GM18861 (cell line): ENCODE data around the gene CCDC134.
"Not testable (repeated sequence)": the region's sequence is repeated elsewhere in the genome, so short reads cannot be mapped to it uniquely, and the experiment has no call there.

Experiments
- ATAC-seq: cut with Tn5 transposase; IDR thresholded peaks from one replicate; pipeline ENCODE4 v1.9.1; 2021; ENCODE audit not compliant: unreplicated experiment

Gene CCDC134

DNA sequence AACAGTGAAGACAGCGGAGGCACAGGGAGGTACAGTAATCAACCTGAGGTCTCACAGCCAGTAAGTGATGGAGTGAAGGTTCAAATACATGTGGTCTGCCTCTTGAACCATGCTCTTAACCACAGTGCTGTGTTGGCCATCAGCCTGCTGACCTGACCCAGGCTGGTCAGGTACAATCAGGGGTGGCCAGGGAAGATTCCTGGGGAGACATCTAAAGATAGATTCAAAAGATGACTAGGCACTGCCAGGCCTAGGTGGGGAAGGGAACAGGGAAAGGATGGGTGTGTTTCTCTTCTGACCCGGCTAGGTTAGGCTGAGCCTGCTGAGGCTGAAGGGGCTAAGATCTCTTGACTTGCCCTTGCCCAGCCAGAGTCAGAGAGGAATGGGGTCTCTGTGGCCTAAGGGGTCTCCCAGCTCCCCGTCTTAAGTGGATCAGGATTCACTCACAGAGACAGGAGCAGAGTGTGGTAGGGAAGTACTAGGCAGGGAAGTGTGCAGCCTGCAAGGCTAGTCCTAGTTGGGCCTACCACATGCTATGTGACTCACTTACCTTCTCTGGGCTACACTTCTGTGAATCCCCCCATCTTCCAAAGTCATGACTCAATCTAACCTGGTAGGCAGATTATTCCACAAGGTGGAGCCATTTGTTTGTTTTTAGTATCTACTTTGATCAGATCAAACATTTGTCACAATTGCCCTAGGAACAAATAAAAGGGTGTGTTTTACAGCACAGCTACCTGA lies 22.0 kb downstream of the CCDC134 start:
- no peak for ATAC-seq

DNA sequence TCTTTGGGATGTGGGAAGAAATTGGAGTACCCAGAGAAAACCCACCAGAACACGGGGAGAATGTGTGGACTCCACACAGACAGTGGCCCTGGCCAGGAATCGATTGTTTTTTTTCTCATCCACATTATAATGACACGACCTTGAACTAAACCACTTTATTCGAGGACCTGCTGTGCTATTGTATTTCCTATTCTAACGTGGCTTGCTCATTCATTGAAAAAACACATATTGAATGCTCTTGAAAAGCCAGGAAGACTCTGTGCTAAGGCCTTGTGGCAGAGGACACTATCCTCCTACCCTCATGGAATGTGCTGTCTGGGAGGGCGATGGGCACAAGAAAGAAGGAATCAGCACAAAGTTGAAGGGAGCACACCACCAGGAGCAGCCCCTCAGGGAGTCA lies 23.3 kb downstream of the CCDC134 start:
- no peak for ATAC-seq

DNA sequence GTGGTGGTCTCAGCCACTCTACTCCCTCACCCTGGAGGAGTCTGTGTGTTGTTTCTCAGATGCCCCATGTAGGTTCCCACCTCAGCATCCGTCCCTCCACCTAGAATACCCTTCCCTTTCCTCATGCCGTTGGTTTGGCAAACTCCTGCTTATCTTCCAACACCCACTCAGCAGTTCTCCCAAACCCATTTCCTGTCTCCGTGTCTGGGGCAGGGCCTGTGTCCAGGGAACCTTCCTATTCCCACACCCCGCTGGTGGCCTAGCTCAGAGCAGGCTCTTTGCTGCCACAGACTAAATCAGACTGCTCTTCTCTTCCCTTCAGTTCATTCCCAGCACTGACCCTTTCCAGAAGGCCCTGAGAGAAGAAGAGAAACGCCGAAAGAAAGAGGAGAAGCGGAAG lies 24.9 kb downstream of the CCDC134 start:
- ATAC-seq, result no peak

DNA sequence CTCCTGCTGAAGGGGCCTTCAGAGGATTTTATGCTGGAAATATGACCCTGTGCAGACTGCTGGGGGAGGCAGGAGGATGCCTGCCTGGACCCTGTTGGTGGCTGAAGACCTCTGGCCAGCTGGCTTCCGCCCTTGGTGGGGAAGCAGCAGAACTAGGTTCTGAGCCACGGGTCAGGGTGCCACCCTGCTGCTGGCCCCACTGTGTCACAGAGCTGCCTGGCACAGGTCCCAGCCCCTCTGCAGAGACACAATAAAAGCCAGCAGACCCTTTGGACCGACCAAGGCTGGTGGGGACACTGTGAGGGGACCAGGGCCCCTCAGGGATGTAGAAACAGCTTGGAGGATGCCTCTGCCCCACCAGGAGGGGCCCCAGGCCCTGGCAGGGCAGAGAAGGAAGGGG lies 25.5 kb downstream of the CCDC134 start:
- ATAC-seq, result no peak

DNA sequence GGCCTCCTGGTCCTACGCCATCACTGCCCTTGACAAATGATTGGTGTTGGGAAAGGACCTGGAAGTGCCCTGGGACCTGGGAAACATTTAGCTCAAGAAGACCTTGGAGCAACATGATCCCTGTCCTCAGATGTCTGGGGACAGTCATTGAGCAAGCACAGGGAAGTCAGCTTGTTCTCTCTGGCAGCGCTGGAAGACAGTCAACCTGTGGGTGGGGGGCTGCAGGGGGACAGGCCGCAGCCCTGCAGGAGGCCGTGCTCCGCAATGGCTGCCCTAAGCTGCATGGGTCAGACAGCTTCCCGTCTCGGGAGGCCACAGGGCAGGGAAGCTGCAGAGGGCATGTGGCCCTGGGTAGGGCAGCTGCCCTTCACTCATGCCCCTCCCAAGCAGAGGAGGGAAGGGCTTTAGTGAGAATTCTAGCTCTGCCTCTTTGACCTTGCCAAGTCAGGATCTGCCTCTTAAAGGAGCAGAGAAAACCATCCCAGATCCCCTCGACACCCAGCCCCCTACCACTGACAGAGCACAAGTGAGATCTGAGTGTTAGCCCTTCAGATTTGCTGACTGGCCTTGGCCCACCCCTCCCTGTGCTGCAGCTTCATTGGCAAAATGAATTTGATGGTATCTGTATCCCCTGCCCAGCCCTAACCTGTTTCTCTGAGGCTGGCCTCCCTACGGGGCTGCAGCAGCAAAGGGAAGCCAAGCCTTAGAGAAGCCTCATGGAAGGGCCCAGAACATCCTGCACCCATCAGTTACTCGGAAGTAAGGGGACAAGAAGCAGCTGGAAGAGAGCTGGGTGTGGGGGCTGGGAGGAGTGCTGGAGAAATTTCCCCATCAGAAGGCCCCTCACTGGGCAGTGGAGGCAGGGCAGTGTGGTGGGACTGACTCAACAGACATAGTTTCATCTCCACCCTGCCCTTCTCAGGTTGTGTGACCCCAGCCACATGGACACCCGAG lies 26.2 kb downstream of the CCDC134 start:
- ATAC-seq, result no peak

DNA sequence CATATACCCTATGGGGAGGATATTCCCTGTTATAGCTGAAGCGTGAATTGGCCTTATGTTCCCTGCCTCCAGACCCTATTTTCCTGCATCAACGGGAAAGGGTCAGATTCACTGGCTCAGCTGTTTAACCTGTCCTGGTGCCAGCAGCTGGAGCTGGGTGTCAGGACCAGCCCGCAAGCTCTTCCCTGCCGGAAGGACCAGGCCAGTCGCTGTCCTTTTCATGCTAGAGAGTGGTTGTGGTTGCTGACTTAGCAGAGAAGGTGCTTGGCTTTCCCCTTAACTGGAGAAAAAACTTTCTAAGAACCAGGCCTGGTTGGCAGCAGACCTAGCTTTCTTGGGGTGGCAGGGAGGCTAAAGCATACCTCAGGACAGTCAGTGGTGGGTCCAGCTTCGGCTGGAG lies 27.2 kb downstream of the CCDC134 start:
- ATAC-seq, result no peak

DNA sequence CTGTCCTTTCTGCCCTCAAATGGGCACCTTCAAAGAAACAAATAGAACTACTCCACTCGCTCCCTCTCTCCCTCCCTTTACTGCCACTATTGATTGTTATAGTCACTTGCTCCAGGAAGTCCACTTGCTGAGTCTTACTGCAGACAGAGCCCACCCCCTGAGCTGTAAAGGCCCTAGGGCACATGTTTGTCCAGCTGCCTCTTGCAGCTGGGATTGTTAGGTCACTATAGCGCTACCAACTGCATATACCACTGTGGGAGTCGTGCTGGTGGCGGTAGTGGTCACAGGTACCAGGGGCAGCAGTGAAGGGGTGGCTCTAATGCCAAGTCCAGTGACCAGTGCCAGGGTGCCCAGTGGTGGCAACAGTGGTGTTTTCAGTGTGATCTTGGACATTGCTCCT lies 28.0 kb downstream of the CCDC134 start:
- no peak for ATAC-seq

DNA sequence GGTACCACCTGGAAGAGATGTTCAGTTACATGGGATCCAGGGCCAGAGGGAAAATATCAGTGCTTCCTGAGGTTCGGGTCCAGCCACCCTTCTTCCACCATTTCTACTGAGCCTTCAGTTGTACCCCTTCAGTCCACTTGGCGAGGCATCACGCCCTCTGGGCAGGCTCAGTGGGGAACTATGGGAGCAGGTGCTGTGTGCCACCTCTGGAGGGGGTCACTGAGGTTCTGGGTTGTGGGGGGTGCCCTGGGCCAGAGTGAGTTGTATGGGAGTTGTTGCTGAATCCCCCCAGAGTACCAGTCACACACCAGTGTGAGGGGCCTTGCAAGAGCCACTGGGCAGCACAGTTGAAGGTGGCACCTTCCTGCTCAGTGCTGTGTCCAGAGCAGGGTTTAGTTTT lies 29.7 kb downstream of the CCDC134 start:
- ATAC-seq, result no peak

DNA sequence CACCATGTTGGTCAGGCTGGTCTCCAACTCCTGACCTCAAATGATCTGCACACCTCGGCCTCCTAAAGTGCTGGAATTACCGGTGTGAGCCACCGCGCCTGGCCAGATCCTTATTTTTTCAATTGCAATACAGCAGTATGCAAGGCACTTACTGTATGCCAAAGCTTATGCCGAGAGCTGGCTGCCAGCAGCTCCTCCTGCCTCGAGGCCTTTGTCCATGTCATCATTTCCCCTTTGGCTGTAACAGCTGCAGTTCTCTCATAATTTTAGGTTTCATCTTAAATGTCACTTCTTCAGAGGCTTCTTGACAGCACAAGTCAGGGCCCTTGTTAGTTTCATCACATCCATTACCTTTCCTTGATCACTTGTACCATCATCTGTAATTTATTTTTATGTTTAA lies 30.9 kb downstream of the CCDC134 start:
- ATAC-seq, result no peak

DNA sequence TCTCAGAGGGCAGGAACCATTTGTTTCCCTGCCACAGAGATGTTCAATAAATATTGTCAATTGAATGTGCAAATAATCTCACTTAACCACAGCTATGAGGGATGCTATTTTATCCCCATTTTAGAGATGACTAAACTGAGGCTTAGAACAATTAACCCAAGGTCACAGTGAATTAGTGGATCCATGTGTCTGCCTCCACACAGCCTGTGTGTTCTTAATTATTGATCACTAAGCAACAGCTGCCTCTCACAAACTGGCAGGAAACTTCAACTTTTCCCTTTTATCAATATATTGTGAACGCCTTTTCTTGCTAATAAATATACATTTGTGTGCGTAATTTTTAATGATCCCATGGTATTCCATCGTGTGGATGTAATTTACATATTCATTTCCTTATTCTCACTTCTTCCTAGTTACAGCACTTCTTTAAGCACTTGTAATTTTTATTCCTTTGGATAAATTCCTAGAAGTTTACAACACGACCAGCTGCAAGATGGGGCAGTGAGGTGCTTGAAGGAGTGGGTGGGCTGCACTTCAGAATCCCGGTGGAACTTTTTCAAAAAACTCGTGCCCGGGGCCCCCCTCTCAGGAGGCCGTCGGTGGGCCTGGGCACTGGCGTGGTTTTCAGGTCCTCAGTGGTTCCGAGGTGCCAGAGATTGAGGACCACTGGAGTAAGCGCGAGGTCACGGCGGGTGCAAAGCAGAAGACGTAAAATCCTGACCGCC lies 31.5 kb downstream of the CCDC134 start:
- peak; percentile 4 for ATAC-seq

DNA sequence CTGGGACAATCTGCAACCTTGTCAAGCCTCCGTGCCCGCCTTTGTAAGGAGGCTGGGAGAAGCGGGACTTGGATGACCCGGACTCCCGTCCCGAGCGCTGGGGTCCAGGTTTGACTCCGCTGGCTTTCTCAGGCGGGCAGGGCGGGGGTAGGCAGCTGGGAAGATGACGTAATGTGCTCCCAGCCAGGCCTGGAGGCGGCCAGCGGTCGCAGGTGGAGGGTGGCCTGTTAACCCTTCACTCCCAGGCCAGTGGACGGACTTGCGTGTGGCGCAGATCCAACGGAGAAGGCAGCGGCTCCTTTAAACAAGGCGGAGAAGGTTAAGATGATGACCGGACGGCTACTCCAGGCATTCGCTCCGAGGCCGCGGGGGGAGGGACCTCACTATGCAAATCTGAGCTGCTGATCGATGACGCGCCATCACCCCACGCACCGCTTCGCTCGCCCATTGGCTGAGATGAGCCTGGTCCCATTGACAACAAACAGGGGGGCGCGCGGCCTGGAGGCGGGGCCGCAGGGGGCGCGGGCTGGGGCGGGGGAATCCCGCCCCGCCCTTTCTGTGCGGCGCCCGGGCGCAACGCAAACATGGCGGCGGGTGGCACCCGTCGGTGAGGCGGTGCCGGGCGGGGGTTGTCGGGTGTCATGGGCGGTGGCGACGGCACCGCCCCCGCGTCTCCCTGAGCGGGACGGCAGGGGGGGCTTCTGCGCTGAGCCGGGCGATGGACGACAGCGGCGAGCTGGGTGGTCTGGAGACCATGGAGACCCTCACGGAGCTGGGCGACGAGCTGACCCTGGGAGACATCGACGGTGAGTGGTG lies 32.3 kb downstream of the CCDC134 start, which contains the start of gene SREBF2:
Gene SREBF2 (plus strand): TSS at position 553 of the 816 bp plus-strand sequence. CDS start 166 bp downstream, at position 719.
- ATAC-seq, result peak; percentile 78

DNA sequence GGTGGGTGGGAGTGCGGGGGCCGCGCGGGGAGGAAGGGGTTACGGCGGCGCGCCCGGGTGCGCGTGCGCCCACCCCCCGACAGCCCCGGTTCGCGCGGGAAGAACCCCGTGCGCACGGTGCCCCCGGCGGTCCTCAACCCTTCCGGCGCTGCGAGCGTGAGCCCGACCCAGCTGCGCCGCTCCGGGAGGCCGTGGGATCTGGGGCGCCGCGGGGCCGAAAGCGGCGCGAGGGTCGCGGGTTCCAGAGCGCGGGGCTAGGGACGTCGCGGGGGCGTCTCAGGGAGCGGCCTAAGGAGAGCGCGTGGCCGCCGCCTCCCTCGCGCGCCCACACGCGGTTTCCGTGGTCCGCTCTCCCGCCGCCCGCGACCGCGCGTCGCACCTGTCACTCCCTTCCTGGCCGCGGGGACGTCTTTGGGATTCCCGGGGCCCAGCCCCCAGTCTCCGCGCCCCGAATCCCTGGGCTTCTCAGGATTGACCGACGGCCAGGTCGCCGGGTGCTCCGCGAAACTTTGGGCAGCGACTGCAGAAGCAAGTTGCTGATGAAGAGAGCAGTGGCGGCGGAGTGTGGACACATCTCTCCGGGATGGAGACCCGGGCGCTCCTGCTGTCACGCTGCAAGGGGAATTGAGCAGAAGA lies 33.0 kb downstream of the CCDC134 start:
- ATAC-seq, result peak; percentile 7

DNA sequence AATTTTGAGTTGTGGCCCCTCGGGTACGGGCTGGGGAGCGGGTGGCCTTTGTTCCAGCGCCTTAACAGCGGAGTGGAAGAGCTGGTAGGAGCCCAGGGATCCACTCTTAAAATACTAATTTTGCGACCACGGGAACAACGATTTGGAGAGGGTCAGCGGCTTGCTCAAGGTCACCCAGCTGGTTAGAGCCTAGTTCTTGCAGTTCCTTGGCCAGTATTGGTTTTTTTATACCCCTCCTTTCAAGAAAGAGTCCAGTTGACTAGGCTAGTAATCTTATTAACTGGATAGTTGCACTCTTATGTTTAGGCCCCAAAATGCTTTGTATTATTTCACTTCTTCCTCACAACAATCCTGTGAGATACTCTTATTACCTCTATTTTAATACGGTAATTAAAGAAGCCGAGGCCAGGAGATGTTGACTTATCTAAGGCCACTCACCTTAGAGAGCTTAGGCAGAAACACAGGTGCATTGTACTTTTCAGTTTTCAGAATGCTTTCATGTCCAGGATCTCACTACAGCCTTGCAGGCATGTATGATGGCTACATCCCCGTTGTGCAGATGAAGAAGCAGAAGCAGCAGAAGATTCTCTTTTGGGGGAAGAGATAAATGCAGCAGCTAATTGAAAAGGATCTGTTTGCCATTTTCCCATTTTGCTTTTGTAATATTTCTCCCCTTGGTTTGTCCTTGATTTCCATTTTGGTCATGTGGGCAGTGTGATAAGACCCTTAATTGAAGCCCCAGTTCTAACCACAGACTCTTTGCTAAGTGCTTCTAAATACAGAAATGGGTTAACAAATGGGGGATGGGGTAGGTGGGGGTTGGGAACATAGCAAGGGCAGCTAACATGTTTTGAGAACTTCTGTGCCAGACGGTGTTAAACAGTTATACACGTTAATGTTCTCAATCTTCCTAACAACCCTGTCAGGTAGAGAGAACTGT lies 33.8 kb downstream of the CCDC134 start:
- ATAC-seq, result no peak

DNA sequence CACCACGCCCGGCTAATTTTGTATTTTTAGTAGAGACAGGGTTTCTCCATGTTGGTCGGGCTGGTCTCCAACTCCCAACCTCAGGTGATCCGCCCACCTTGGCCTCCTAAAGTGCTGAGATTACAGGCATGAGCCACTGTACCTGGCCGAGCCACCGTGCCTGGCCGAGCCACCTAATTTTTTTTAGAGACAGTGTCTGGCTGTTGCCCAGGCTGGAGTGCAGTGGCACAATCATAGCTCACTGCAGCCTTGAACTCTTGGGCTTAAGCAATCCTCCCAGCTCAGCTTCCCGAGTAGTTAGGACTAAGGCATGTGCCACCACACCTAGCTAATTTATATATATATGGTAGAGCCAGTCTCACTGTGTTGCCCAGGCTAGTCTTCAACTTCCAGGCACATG lies 35.0 kb downstream of the CCDC134 start:
- ATAC-seq, result not testable (repeated sequence)

DNA sequence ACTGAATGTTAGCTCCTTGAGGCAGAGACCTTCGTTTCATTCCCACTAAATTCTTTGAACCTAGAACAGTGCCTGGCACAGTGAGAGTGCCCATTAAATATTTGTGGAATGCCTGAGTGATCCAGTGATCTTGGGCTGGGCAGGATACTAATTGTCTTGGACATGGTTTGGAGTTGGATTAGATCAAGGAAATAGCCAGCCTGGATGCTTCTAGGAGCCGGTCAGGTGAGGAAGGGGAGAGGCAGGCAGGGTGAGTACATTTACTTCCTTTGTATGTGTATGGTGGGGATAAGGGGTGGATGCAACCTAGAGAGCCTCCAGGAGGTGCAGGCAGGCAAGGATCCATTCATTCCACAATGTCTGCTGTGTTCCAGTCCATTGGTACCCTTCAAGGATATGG lies 36.1 kb downstream of the CCDC134 start:
- no peak for ATAC-seq

DNA sequence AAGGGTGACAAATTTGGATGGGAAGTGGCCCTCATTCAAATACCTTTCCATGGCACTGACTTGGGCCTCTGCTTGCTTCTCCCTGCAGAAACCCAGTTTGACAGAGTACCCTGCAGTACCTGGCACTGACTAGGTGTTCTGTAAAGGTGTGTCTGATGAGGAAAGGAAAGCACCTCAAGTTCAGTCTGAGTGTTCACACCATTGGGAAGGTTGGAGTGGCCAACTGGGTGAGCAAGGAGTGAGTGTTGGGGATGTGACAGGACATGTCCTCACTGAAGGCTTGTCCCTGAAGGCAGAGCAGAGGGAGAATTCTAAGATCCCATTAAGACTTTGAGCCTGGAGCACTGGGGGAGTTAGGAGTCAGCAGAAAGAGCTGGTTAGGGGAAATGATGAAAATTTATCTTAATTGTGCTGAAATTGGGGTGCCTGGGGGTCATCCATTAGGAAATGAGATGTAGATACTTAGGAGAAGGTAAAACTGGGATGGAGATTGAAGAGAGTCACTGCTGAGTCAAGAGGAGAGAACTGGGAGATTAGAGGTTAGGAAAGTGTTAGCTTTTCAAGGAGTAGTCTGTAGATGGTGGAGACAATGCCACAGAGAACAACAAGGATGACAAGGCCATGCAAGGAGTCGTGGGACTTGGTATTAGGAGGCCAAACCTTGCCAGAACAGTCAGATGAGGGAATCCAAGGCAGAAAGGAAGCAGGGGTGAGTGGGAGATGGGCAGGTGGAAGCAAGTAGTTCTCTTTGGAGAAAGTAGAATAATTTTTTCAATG lies 38.6 kb downstream of the CCDC134 start:
- no peak for ATAC-seq

DNA sequence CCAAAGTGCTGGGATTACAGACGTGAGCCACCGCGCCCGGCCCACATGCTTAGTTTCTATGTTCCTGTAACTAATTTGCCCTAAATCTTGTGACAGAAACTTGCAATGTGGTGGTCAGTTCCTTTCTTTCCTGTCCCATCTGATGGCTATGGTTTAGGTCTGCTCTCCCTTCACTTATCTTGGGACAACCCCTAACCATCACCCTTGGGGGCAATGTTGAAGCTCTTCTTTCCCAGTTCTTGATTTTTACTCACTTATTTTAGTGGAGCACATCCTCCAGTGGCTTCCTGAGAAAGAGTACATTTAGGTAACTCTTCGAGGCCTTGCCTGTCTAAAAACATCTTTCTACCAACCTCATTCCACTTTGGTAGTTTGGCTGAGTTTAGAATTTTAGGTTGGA lies 39.7 kb downstream of the CCDC134 start:
- no peak for ATAC-seq

DNA sequence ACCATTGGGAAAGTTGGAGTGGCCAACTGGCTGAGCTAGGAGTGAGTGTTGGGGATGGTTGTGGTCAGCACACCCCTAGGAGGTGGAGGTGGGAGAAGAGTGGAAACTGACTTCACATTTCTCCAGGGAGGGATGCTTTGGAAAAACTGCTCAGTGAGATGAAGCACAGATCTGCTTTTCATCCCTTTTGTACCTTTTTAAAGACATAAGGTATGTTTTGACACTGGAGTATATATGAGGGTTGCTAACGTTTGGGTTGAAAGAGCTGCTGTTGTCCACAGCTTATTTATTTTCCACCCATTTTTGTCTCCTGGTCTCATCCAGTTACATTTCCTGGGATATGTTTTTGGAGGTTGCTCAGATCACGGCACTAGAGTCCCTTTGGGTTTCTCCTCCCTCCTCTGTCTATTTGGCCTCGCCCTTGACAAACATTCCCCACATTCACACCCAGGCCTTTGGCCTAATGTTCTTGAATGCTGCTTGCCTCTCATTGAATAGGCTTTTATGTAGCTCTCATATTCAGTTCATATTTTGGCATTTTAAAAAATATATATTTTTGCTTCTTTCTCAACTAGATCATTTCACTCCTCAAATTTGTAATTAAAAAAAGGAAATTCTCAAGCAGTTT lies 40.7 kb downstream of the CCDC134 start:
- no peak for ATAC-seq
